GM12878 (cell line): ENCODE measurements around the gene GRIN2A. TPM values are rescaled to one million over a fixed set of nuclear protein-coding genes. Genes with fewer than 3 reads are reported as not detected.

ENCODE experiments used
- ATAC-seq: fragments of 200-7000 bp; cut with Tn5 transposase; 3 replicates; pipeline ENCODE4 v1.9.1; 2020; ENCODE audit warnings: mild to moderate bottlenecking, moderate library complexity
- BruUV-seq: library from RNA; stranded (reverse); fragments of 400-500 nt; replicated peaks from 2 replicates; lab custom pipeline; 2021; lab: Mats Ljungman, UMichigan
- CTCF ChIA-PET: fragments of 300-600 bp; sonication (Branson Sonifier 250); formaldehyde crosslinking; extraction: SDS; loops from one replicate; lab custom pipeline; 2021; ENCODE audit warnings: inconsistent platforms; lab: Yijun Ruan, JAX
- POLR2A ChIA-PET: fragments of 350-600 bp; formaldehyde crosslinking; extraction: SDS; loops from one replicate; lab custom pipeline; 2021; ENCODE audit warnings: inconsistent platforms; lab: Charles Lee
- RAD21 ChIA-PET: fragments of 300-600 bp; sonication (Branson Sonifier 250); formaldehyde crosslinking; loops from one replicate; lab custom pipeline; 2023; ENCODE audit warnings: antibody characterized with exemption; ENCODE audit not compliant: unreplicated experiment; lab: Charles Lee
- SMC1A ChIA-PET: fragments of 300-600 bp; sonication (Branson Sonifier 250); formaldehyde crosslinking; loops from one replicate; lab custom pipeline; 2023; ENCODE audit not compliant: unreplicated experiment, uncharacterized antibody; lab: Charles Lee
- DNase-seq: peaks from one replicate; pipeline ENCODE4 v3.0.0-alpha.2; 2011; ENCODE audit warnings: low read depth, low spot score
- FAIRE-seq: peaks from 3 replicates; lab custom pipeline; 2011; peaks lifted over from hg19 to GRCh38; lab: Jason Lieb, UNC
- H2AFZ ChIP-seq: 2 replicates; pipeline ENCODE4 v1.6.0; 2011; ENCODE audit warnings: low read depth, low read length, control low read depth; ENCODE audit not compliant: control insufficient read depth
- H3K27ac ChIP-seq: 2 replicates; pipeline ENCODE4 v1.5.1; 2011; ENCODE audit warnings: control low read depth; ENCODE audit not compliant: control insufficient read depth, insufficient read depth
- H3K27me3 ChIP-seq, 2 experiments: replicated peaks in 1 of 2; 2 replicates each; pipeline versions ENCODE4 v1.6.0 to v1.6.1; 2011; ENCODE audit warnings: low read length in 1 of 2; ENCODE audit not compliant: control insufficient read depth in 2 of 2, insufficient read depth in 2 of 2
- H3K36me3 ChIP-seq, 2 experiments: 2 replicates each; pipeline ENCODE4 v1.5.1; 2011; ENCODE audit warnings: low read length in 1 of 2; ENCODE audit not compliant: control insufficient read depth in 2 of 2, insufficient read depth in 2 of 2
- H3K4me1 ChIP-seq: 2 replicates; pipeline ENCODE4 v1.6.1; 2011; ENCODE audit warnings: mild to moderate bottlenecking, low read length, moderate library complexity, mixed read lengths; ENCODE audit not compliant: control insufficient read depth, insufficient read depth
- H3K4me2 ChIP-seq: 2 replicates; pipeline ENCODE4 v1.6.0; 2011; ENCODE audit warnings: control low read depth; ENCODE audit not compliant: control insufficient read depth, insufficient read depth
- H3K4me3 ChIP-seq: fragments of 200-600 bp; sonication (generic); 2 replicates; pipeline ENCODE4 v1.5.1; 2016
- H3K79me2 ChIP-seq: 2 replicates; pipeline ENCODE4 v1.6.0; 2011; ENCODE audit warnings: low read length; ENCODE audit not compliant: control insufficient read depth, insufficient read depth
- H3K9ac ChIP-seq: 2 replicates; pipeline ENCODE4 v1.8.0; 2011; ENCODE audit warnings: low read length, control low read depth, mixed read lengths; ENCODE audit not compliant: control insufficient read depth, insufficient read depth
- H3K9me3 ChIP-seq: replicated peaks from 3 replicates; pipeline ENCODE4 v1.5.1; 2011; ENCODE audit warnings: mild to moderate bottlenecking, low read length; ENCODE audit not compliant: control insufficient read depth, insufficient read depth
- H4K20me1 ChIP-seq: 2 replicates; pipeline ENCODE4 v1.6.0; 2011; ENCODE audit not compliant: control insufficient read depth, insufficient read depth
- JUNB ChIP-seq: IDR thresholded peaks from 2 replicates; pipeline ENCODE4 v1.6.1; 2016; ENCODE audit warnings: antibody characterized with exemption, mild to moderate bottlenecking
- KDM1A ChIP-seq: fragments of 200-600 bp; sonication (generic); IDR thresholded peaks from 2 replicates; pipeline ENCODE4 v1.6.1; 2016; ENCODE audit warnings: borderline replicate concordance
- NR2F1 ChIP-seq: fragments of 450-650 bp; conservative IDR thresholded peaks from 2 replicates; pipeline ENCODE4 v1.6.1; 2017; ENCODE audit warnings: mild to moderate bottlenecking
- PML ChIP-seq: IDR thresholded peaks from 2 replicates; pipeline ENCODE4 v1.6.1; 2012; ENCODE audit warnings: low read length, inconsistent platforms
- WRNIP1 ChIP-seq: IDR thresholded peaks from 2 replicates; pipeline ENCODE4 v1.6.1; 2011; ENCODE audit warnings: low read depth, low read length, improper control_type of control experiment, borderline replicate concordance
- ZBED1 ChIP-seq: IDR thresholded peaks from 2 replicates; pipeline ENCODE4 v1.6.1; 2016; ENCODE audit warnings: borderline replicate concordance
- ZNF217 ChIP-seq: fragments of 450-650 bp; IDR thresholded peaks from 2 replicates; pipeline ENCODE4 v1.6.1; 2017; ENCODE audit warnings: antibody characterized with exemption, mild to moderate bottlenecking
- WGBS: methylation state at CpG from one replicate; pipeline ENCODE4 v1.1.6; 2016; ENCODE audit warnings: low lambda C conversion rate; ENCODE audit not compliant: insufficient replicate concordance, insufficient coverage; ENCODE audit errors: missing lambda C conversion rate; 5-methylcytosine and 5-hydroxymethylcytosine counted together
- in situ Hi-C: fragments of 300-500 bp; cut with MboI; formaldehyde crosslinking; loops from 9 replicates; pipeline ENCODE4 v1.14.3; 2018; ENCODE audit warnings: mixed read lengths
- intact Hi-C: fragments of 100-400 bp; cut with micrococcal nuclease; formaldehyde crosslinking; loops from one replicate; pipeline ENCODE4 v1.14.2; 2022; ENCODE audit not compliant: unreplicated experiment
- polyA plus RNA-seq, 11 experiments: library from polyadenylated mRNA; depleted of rRNA in 4 of 11; unstranded in 6 of 11; stranded (reverse) in 5 of 11; fragments of >200 nt; fragmentation: Nextera tagmentation in 4 of 11; fragmentation: Illumina TruSeq in 1 of 11; extraction: Ambion mirVana in 4 of 11; extraction: Trizol in 1 of 11; gene quantifications; 1 replicate in 1 of 11; 2 replicates in 10 of 11; pipeline versions ENCODE4 v1.2.1 to v1.2.3, GENCODE V29; 2011 to 2016; ENCODE audit warnings: inconsistent platforms in 2 of 11, missing spikeins in 2 of 11, low read depth in 1 of 11
- total RNA-seq, 4 experiments: library from RNA; depleted of rRNA in 3 of 4; stranded (reverse); fragments of >200 nt in 3 of 4; fragmentation: Illumina TruSeq in 1 of 4; extraction: Trizol in 1 of 4; gene quantifications; 2 replicates each; pipeline versions ENCODE4 v1.2.1 to v1.2.3, GENCODE V29; 2013 to 2021
- TF ChIP-seq, protein P1 (sequence below): IDR thresholded peaks from 2 replicates; pipeline ENCODE4 v1.6.1; 2012; ENCODE audit warnings: improper control_type of control experiment, low read depth, low read length; ENCODE audit not compliant: insufficient replicate concordance
- TF ChIP-seq, protein P2 (sequence below): fragments of 450-650 bp; formaldehyde crosslinking; IDR thresholded peaks from 2 replicates; pipeline ENCODE4 v1.4.0; 2022; ENCODE audit warnings: mild to moderate bottlenecking, moderate library complexity

Gene GRIN2A
- total and polyA plus RNA-seq, 10 of the 15 experiments (the other 5 are each of a cell fraction or from before 2014, with no cell fraction given): 2.4 to 13.3 (median 7.3) TPM

- FAIRE-seq (no peak), ATAC-seq (no peak), DNase-seq (no peak)
- Histone ChIP-seq H3K9me3 (no peaks in the 10 kb centered on the region; the same call in 2 of the 3 replicates), H3K27me3 (no peaks in the 10 kb centered on the region; a peak in 1 of 4 replicates), H3K4me3 (no peak overlapping the region), H3K9ac (no peak overlapping the region), H3K36me3 (no peaks in the 10 kb centered on the region), H3K79me2 (no peaks in the 10 kb centered on the region), H4K20me1 (no peaks in the 10 kb centered on the region), H3K4me1 (no peaks in the 10 kb centered on the region), H3K27ac (no peak overlapping the region), H3K4me2 (no peak overlapping the region), H2AFZ (no peak overlapping the region)
- ChIA-PET SMC1A (interaction anchor here (1.4 to 1.9 kb wide), 3 partner anchors 14 to 93 kb away, joined by 3 to 4 read pairs (median 4); no protein-coding TSS in a partner anchor), CTCF (interaction anchor here (0.5 to 1.0 kb wide), 3 partner anchors 10 to 111 kb away, joined by 3 read pairs; no protein-coding TSS in a partner anchor), RAD21 (no interaction called here), POLR2A (interaction anchor here (1.2 to 1.3 kb wide), 2 partner anchors 15 to 37 kb away, joined by 3 read pairs; no protein-coding TSS in a partner anchor)
- TF ChIP-seq NR2F1 (no peak), WRNIP1 (no peak), JUNB (no peak), ZBED1 (no peak), PML (no peak), KDM1A (no peak), ZNF217 (no peak)
- TF ChIP-seq, protein P1, sequence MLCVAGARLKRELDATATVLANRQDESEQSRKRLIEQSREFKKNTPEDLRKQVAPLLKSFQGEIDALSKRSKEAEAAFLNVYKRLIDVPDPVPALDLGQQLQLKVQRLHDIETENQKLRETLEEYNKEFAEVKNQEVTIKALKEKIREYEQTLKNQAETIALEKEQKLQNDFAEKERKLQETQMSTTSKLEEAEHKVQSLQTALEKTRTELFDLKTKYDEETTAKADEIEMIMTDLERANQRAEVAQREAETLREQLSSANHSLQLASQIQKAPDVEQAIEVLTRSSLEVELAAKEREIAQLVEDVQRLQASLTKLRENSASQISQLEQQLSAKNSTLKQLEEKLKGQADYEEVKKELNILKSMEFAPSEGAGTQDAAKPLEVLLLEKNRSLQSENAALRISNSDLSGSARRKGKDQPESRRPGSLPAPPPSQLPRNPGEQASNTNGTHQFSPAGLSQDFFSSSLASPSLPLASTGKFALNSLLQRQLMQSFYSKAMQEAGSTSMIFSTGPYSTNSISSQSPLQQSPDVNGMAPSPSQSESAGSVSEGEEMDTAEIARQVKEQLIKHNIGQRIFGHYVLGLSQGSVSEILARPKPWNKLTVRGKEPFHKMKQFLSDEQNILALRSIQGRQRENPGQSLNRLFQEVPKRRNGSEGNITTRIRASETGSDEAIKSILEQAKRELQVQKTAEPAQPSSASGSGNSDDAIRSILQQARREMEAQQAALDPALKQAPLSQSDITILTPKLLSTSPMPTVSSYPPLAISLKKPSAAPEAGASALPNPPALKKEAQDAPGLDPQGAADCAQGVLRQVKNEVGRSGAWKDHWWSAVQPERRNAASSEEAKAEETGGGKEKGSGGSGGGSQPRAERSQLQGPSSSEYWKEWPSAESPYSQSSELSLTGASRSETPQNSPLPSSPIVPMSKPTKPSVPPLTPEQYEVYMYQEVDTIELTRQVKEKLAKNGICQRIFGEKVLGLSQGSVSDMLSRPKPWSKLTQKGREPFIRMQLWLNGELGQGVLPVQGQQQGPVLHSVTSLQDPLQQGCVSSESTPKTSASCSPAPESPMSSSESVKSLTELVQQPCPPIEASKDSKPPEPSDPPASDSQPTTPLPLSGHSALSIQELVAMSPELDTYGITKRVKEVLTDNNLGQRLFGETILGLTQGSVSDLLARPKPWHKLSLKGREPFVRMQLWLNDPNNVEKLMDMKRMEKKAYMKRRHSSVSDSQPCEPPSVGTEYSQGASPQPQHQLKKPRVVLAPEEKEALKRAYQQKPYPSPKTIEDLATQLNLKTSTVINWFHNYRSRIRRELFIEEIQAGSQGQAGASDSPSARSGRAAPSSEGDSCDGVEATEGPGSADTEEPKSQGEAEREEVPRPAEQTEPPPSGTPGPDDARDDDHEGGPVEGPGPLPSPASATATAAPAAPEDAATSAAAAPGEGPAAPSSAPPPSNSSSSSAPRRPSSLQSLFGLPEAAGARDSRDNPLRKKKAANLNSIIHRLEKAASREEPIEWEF: no peak
- TF ChIP-seq, protein P2, sequence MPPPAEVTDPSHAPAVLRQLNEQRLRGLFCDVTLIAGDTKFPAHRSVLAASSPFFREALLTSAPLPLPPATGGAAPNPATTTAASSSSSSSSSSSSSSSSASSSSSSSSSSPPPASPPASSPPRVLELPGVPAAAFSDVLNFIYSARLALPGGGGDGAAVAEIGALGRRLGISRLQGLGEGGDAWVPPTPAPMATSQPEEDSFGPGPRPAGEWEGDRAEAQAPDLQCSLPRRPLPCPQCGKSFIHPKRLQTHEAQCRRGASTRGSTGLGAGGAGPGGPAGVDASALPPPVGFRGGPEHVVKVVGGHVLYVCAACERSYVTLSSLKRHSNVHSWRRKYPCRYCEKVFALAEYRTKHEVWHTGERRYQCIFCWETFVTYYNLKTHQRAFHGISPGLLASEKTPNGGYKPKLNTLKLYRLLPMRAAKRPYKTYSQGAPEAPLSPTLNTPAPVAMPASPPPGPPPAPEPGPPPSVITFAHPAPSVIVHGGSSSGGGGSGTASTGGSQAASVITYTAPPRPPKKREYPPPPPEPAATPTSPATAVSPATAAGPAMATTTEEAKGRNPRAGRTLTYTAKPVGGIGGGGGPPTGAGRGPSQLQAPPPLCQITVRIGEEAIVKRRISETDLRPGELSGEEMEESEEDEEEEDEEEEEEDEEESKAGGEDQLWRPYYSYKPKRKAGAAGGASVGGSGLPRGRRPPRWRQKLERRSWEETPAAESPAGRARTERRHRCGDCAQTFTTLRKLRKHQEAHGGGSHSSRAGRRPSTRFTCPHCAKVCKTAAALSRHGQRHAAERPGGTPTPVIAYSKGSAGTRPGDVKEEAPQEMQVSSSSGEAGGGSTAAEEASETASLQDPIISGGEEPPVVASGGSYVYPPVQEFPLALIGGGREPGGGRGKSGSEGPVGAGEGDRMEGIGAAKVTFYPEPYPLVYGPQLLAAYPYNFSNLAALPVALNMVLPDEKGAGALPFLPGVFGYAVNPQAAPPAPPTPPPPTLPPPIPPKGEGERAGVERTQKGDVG: no peak
- intact Hi-C loops: no loop called here
- BruUV-seq: no TSS peak
- 26% methylated on average over 6 of the region's 6 CpGs for WGBS
- in situ Hi-C loops: no loop called here
These were observed 97.0 kb downstream of the GRIN2A start for GRCh38 chr16:10085078-10085798.
